ENCODE results near the gene CUZD1.

DNA sequence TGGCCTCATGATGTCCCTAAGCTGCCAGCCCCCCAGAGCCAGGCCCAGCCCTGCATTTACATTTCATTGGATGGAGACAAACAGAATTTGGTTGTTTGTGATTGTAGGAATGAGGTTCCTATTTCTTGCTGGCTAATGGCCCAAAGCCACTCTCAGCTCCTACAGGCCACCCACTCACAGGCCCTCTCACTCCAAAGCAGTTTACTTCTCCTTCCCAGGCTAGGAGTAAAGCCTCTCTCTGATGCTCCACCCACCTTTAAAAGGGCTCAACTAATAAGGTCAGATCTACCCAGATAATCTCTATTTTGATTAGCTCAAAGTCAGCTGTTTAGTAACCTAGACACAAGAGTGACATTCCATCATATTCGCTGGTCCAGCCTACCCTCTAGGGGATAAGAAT, 11.2 kb upstream of the CUZD1 start:
- no peak for TF ChIP-seq POLR2A (IDR thresholded peaks at IDR 0.05)
- TF ChIP-seq, protein P1, sequence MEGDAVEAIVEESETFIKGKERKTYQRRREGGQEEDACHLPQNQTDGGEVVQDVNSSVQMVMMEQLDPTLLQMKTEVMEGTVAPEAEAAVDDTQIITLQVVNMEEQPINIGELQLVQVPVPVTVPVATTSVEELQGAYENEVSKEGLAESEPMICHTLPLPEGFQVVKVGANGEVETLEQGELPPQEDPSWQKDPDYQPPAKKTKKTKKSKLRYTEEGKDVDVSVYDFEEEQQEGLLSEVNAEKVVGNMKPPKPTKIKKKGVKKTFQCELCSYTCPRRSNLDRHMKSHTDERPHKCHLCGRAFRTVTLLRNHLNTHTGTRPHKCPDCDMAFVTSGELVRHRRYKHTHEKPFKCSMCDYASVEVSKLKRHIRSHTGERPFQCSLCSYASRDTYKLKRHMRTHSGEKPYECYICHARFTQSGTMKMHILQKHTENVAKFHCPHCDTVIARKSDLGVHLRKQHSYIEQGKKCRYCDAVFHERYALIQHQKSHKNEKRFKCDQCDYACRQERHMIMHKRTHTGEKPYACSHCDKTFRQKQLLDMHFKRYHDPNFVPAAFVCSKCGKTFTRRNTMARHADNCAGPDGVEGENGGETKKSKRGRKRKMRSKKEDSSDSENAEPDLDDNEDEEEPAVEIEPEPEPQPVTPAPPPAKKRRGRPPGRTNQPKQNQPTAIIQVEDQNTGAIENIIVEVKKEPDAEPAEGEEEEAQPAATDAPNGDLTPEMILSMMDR (IDR thresholded peaks at IDR 0.05), result no peak

Measured in testis (tissue), 2 donors.